HUDEP-2 (cell line): ENCODE results near the gene SLC1A2.

ENCODE experiments used
- DNase-seq, 76 experiments: peaks; one replicate each; lab custom pipeline; 2025; ENCODE audit not compliant: unreplicated experiment in 76 of 76; lab: John Stamatoyannopoulos, UW

Gene SLC1A2

GRCh38 chr11:35277827-35278226 lies 141.5 kb downstream of the SLC1A2 start:
- DNase-seq = no peak

GRCh38 chr11:35276396-35277145 lies 142.8 kb downstream of the SLC1A2 start:
- DNase-seq = no peak

GRCh38 chr11:35275786-35276170 lies 143.6 kb downstream of the SLC1A2 start:
- no peak for DNase-seq

DNA sequence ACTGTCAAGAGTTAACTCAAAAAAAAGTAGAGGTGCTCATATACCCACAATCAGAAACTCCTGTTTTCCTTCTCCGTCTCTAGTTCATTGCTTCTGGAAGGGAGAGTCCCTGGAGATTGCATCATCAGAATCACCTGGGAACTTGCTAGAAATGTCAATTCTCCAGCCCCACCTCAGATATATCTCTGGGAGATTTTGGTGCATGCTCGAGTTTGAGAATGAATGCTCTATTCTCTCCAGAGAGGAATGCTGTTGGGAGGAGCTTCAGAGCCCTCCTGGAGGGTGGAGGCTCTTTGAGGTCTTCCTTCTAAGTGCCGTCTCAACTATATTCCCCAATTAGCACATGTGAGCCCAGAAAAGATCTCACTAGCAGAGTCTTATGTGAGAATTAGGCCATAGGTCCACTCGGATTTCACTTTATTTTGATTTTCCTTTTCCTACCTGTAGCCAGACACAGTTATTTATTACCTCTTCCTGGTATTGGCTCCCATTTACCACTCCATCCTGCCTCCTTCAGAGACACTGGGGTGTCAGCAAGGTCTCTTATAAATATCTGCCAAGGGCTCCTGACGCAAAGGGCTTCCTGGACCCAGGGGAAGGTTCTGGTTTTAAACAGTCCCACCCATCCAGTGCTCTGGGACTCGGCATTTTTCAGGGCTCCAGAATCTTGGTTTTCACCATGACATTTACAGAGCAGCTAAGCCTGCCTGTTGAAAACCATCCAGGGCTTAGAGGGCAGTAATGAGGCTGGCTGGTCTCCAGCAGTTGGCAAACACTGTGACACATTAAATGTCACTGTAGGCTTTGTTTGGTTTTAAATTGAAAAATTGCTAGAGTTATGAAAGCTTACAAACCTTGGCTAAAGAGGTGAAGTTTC lies 144.2 kb downstream of the SLC1A2 start:
- DNase-seq = no peak

DNA sequence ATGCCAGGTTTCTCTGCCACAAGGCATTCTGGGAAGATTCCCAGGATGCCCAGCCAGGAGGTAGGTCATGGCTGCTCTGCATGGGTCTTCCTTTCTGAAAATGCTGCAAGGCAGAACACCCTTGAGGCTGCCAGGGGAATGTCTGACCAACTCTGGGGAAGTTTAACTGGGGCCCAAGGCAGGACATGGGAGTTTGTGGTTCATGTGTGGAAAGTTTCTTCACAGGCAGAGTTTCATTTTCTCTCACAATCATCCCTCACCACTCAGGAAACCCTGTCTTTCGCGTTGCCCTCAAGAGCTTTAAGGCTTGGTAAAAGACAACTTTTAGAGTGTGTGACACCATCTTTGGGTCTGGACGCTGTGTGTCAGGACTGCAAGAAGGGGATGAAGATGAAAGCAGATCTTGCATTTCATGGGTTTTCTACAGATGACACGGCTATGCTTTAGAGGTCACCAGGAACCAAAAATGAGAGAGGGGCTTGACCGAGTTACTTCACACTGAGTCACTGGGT lies 146.9 kb downstream of the SLC1A2 start:
- DNase-seq = no peak

GRCh38 chr11:35271031-35271430 lies 148.3 kb downstream of the SLC1A2 start:
- no peak for DNase-seq

- no peak for DNase-seq
These were observed 149.0 kb downstream of the SLC1A2 start for GRCh38 chr11:35270342-35270741.

GRCh38 chr11:35267504-35267903 lies 151.9 kb downstream of the SLC1A2 start:
- DNase-seq = no peak

DNA sequence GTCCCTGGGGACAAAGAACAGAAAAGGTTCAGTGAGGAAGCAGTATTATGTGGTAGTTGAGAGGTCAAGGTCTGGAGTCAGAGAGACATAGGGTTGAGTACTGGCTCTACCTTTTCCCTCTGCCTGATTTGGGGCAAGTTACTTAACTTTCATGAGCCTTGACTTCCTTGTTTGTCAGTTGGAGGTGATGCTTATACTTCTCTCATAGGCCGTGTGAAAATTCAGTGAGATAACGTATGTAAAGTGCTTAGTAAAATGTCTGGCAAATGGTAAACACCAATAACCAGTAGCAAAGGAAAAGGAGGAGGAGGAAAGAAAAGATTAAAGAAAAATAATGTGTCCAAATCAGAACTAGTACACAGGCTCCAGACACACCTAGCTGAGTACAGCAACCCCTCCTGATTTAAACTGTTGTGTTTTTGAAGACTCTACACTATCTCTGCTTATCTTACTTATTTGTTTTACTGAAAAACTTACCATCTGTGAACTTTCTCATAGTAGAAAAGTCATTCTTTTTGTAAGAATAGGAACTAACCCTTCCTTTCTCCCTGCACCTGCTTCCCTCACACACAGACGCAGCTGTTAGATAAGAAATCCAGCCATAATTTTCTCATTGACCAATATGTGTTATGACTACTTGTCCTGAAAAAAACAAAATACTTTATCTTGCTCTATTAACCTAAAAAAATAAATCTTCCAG lies 153.5 kb downstream of the SLC1A2 start:
- no peak for DNase-seq

DNA sequence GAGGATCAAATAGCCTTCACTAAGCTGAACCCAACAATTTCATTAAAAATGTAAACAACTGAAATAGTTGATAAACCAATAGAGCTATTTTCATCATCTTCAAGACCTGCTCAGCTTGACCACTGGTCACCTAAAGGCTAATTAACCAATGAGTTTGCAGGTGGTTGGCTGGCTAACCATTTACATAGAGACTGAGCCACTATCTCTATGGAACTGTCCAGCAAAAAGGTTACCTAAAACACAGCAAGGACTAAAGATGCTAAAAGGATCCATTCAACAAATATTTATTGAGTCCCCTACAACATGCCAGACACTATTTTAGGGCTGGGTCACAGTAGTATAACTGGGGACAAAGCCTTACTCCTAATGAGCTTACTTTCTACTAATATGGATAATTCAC lies 156.6 kb downstream of the SLC1A2 start:
- no peak for DNase-seq

GRCh38 chr11:35262056-35262455 lies 157.3 kb downstream of the SLC1A2 start:
- DNase-seq = no peak

GRCh38 chr11:35261197-35261596 lies 158.2 kb downstream of the SLC1A2 start:
- no peak for DNase-seq

GRCh38 chr11:35260342-35260985 lies 158.9 kb downstream of the SLC1A2 start:
- DNase-seq = no peak

- no peak for DNase-seq
These were observed 159.8 kb downstream of the SLC1A2 start for GRCh38 chr11:35259529-35259928.

- DNase-seq = no peak
These were observed 162.1 kb downstream of the SLC1A2 start for GRCh38 chr11:35257281-35257680.

DNA sequence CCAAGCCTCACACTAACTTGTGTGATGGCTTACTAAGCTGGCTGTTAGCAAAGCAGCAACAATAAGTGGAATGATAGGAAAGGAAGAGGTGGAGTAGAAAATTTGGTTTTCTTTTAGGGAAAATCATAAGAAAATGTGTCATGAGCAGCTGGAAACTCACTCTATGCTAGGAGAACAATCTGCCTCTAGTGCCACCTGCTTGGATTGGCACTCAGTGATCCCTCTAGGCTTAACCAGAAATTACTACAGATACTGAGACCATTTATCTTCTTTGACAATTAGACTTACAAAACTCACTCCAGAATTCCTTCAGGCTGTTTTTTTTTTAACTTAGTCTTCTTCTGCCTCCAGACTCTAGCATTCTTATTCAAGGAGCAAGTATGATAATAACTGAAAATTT lies 163.1 kb downstream of the SLC1A2 start:
- DNase-seq = no peak

- DNase-seq = no peak
These were observed 163.8 kb downstream of the SLC1A2 start for GRCh38 chr11:35255514-35255913.

DNA sequence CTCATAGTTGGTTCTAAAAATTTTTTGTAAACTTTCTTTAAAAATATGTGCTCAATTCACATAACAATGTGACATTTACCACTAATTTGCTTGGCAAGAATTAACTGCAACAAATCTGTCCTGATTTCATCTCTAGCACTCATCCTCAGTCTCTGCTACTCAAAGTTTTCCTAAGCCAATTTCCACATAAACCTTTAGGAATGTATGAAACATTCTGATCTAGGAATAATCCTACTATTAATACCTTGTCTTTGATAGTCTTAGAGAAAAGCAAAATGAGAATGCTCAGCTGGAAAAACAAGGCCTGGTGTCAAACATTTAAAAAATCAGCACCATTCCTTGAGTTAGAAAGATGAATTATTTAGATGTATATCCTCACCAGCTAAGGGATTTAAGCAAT lies 166.1 kb downstream of the SLC1A2 start:
- DNase-seq = no peak

DNA sequence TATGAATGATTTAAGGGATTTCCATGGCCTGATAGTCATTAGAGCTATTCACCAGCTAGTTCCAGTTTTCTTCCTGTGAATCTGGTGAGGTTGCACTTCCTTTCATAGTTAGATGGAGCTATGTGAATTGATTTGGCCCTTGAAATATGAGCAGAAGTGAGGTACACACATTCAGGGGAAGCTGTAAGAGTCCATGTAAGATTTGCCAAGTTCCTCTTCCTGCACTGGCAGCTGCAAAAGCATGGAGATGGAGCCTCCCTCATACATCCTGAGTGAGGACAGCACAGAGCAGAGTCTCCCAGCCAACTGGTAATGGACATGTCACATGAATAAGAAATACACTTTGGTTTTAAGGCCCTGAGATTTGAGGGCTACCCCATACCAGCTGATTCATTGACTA lies 168.7 kb downstream of the SLC1A2 start:
- no peak for DNase-seq

DNA sequence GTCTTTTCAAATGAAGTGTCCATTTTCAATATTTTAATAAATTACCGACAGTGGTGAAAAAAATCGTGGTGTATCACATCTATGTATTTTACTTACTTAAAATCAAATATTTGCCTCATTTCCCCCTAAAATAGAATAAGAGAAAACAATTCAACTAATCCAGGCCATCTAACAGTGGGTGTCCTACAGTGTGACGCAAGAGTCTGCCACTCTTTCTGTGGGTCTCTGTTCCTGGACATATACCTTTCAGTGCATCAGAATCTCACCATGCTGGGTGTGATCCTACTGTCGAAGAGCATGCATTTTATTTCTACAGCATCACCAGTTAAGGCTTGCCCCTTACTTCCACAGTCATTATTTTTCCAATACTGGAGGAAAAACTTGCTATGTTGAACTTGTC lies 169.2 kb downstream of the SLC1A2 start:
- DNase-seq = no peak
